GM19467 (cell line): ENCODE measurements around the gene RAET1G.
"Not testable (repeated sequence)": the region's sequence is repeated elsewhere in the genome, so short reads cannot be mapped to it uniquely, and the experiment has no call there.

ENCODE experiments used
- ATAC-seq: cut with Tn5 transposase; IDR thresholded peaks from one replicate; pipeline ENCODE4 v1.9.1; 2021; ENCODE audit warnings: mild to moderate bottlenecking, moderate library complexity; ENCODE audit not compliant: unreplicated experiment

The RAET1G gene

GRCh38 chr6:149935246-149935645 lies 12.3 kb upstream of the RAET1G start:
- ATAC-seq, result no peak

DNA sequence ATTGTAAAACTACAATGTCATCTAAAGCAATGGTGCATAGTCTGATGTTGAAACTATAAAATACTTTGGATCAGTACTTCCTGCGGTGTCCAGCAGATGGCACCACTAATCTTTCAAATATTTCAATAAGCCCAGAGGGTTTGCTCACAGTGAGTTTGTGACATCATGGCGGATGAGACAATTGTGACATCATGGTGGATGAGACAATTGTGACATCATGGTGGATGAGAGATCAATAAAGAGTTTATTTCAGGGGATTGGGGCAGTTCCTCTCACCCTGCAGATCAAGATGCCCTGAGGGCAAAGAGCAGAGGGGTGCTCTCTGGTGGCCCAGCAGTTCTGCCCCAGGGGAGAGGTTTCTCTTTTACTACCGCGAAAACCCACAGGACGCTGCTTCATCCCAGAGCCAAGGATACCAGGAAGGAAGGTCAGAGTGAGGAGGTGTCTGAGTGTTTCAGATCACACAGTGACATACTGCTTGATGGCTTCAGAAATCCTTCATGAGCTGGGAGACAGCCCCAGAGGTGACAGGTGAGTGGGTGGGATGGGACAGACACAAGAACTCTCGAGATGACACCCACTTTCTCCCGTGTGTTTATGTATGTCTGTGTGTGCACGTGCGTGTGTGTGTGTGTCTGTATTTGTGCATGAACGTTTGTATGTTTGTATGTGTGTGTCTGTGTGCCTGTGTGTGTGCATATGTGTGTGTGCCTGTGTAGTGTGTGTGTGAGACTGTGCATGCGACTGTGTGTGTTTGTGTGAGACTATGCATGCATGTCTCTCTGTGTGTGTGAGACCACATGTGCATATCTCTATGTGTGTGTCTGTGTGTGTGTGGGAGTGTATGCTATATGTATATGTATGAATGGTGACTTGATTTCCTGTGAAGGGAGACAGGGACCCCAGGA lies 11.6 kb upstream of the RAET1G start:
- no peak for ATAC-seq

- no peak for ATAC-seq
These were observed 10.5 kb upstream of the RAET1G start for GRCh38 chr6:149933461-149933860.

DNA sequence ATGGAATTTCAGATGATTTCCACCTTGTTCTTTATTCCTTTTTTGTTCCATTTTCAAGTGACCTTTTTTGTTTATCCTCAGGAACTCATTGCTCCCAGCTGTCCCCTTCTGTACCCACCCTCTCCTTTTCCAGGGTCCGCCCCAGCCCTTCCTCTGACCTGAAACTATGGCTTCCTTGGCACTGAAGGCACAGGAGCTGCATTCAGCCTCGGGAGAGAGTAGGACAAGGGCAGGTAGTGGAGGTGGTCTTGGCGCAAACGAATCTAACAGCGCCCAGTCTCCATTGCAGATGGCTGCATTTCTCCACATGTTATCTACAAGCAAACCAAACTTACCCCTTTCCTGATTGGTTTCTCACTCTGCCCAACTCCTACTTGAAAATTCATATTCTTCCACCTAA lies 10.1 kb upstream of the RAET1G start:
- no peak for ATAC-seq

- ATAC-seq, result no peak
These were observed 8.6 kb upstream of the RAET1G start for GRCh38 chr6:149931501-149931900.

DNA sequence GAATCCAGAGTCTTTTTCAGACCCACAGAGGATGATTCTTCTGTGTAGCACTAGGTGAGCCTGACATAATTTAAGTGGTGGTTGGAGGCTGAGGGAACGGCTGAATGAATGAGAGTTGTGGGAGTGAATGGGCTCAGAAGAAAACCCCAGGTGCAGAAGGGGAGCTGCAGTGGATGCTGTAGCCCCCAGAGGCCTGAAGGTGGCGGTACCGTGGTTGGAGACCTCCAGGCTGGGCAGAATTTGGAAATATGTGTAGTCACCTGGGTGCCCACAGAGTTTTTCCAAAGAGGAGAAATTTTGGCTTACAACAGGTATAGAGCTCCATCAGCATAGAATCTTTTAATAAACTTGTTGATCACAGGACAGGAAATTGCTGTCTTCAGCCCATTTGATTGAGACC lies 6.5 kb upstream of the RAET1G start:
- no peak for ATAC-seq

GRCh38 chr6:149927025-149927424 lies 4.1 kb upstream of the RAET1G start:
- ATAC-seq, result not testable (repeated sequence)

GRCh38 chr6:149925974-149926777 lies 3.3 kb upstream of the RAET1G start:
- no peak for ATAC-seq

- no peak for ATAC-seq
These were observed 2.5 kb upstream of the RAET1G start for GRCh38 chr6:149925253-149925973.

GRCh38 chr6:149924933-149925252 lies 2.0 kb upstream of the RAET1G start:
- ATAC-seq, result no peak

GRCh38 chr6:149924206-149924932 lies 1.4 kb upstream of the RAET1G start:
- ATAC-seq, result no peak

GRCh38 chr6:149923327-149923986 lies 536 bp upstream of the RAET1G start:
- no peak for ATAC-seq

DNA sequence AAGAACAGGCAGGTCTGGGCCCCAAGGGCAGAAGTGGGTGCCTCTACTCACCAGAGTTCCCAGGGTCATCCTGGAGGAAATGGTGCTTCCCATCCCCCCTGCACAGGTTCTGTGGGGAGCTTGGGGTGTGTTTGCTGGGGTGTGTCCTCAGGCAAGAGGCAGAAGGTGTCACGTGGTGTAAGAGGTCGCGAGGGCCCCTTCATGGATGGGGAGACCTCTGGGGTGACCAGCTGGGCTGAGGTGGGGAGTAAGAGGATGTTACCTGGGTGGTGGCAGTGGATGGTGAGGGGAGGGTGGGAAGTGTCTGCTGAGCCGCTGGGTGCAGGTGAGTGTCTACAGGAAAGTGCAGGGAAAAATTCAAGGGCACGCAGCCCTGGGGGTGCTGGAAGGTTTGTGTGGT lies 830 bp downstream of the RAET1G start:
- ATAC-seq, result not testable (repeated sequence)

DNA sequence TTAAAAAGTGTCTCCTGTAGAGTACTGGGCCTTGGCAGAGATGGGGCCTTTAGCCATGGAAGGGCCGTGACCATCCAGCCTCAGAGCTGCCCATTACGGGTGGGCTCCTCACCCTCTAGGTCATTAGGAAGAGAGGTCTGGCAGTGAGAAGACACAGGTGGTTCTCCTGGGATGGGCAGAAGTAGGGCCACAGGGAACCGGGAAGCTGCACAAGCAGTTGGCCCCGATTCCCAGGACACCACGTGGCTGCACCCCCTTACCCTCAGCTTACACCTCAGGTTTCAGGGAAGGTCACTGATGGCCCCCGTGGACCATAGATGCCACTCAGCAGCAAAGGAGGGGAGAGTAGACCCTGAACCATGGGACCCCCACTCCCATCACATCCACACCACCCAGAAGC lies 1.6 kb downstream of the RAET1G start:
- ATAC-seq, result no peak

- ATAC-seq, result no peak
These were observed 3.1 kb downstream of the RAET1G start for GRCh38 chr6:149919834-149920225.

DNA sequence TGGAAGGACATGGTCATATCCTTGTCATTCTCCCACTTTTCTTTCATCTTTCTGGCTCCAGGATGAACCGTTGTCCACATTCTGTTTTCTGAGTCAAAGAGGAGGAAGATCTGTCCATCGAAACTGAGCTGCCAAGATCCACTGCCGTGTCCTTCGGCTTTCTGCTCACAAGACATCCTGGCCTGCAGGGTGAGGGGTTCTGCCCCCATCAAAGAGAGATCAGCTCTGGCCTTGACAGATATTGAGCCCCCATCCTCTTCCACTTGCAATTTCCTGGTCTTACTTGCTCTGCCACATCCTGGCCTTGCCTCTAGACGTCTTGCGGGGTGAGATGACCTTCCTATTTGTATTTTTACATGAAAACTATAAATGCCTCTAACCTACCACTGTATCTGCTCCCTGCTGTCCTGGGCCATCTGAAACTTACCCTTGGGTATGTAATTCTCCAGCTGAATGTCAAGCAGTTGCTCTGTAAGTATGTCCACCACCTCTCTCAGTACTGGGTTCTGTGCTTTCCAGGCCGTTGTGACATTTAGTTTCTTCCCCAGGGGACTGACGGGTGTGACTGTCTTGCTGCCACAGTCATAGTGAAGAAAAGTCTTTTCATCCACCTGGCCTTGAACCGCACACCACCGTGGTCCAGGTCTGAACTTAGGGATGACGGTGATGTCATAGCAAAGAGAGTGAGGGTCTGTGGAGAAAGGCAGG lies 3.6 kb downstream of the RAET1G start:
- ATAC-seq, result not testable (repeated sequence)

DNA sequence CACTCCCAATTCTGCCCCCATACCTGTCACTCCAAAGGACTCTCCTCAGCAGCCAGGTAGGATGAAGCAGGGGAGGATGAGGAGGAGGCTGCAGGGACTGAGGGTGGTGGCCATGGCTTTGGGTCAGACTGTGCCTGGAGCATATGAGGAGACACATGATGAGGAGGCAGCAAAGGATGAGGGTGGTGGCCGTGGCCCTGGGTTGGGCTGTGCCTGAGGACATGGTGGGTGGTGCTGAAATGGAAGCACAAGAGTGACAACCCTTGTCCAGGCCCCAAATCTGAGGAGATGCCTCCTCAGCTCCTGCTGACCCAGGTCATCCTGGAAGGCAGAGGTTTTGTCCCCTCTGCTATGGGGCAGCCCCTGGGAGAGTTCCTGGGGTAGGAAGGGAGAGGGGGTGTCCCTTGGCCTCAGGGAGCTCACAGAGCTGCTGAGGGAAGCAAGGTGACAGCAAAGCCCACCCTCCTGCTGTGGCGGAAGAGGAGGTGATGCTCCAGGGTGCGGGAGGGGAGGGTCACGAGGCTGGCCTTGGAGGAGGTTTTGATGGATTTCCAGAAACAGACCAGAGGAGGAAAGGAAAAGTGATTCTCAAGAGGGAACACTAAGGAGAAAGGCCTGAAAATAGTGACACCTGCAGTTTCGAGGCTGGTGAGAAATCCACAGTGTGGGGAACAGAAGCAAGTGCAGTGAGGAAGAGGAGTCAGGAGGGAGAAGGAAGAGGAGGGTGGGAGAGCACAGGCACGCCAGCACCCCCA lies 4.6 kb downstream of the RAET1G start:
- no peak for ATAC-seq

GRCh38 chr6:149917679-149918078 lies 5.2 kb downstream of the RAET1G start:
- ATAC-seq, result no peak
